ENCODE results near the gene COG1.

- no peak for TF ChIP-seq EP300 (IDR thresholded peaks at IDR 0.05; ENCODE audit: borderline replicate concordance in 1 of 2, low read depth in 2 of 2, low read length in 2 of 2)
- no peak for TF ChIP-seq BRCA1 (IDR thresholded peaks at IDR 0.05; ENCODE audit: low read depth, low read length)
- no peak for TF ChIP-seq CBX5 (IDR thresholded peaks at IDR 0.05; ENCODE audit: low read depth, low read length)
- TF ChIP-seq CTCF (IDR thresholded peaks at IDR 0.05; ENCODE audit: control extremely low read depth in 1 of 3, insufficient read depth in 1 of 3, low read depth in 1 of 3, low read length in 3 of 3), result peak; percentile 73 to 88 (median 81)
- no peak for TF ChIP-seq NRF1 (IDR thresholded peaks at IDR 0.05; ENCODE audit: low read depth, low read length)
- TF ChIP-seq YY1 (IDR thresholded peaks at IDR 0.05; ENCODE audit: low read depth, low read length), result peak; percentile 51; the same call in 1 of the 2 replicates
- 0 out of 2 replicates have a peak, but pooled peaks have one; percentile 14 for TF ChIP-seq GABPA (IDR thresholded peaks at IDR 0.05; ENCODE audit: borderline replicate concordance, insufficient read depth, low read length)
- no peak for TF ChIP-seq POLR2A (IDR thresholded peaks at IDR 0.05; ENCODE audit: control extremely low read depth in 1 of 2, low read depth in 2 of 2, low read length in 2 of 2)
Observed at GRCh38 chr17:73156166-73156840, 36.6 kb upstream of the COG1 start.
